Astrocyte (in vitro differentiated cells and primary cell): ENCODE results near the gene GBGT1. TPM values are rescaled to one million over a fixed set of nuclear protein-coding genes. Genes with fewer than 3 reads are reported as not detected.

ENCODE experiments used
- DNase-seq: peaks from one replicate; pipeline ENCODE4 v3.0.0-alpha.2; 2010; ENCODE audit warnings: low read depth
- FAIRE-seq: peaks from 2 replicates; lab custom pipeline; 2011; peaks lifted over from hg19 to GRCh38; lab: Jason Lieb, UNC
- H2AFZ ChIP-seq: 2 replicates; pipeline ENCODE4 v1.6.0; 2012; ENCODE audit warnings: low read depth, low read length, inconsistent platforms
- H3K27ac ChIP-seq: 2 replicates; pipeline ENCODE4 v1.5.1; 2011; ENCODE audit warnings: low read depth, low read length, inconsistent platforms
- H3K27me3 ChIP-seq: 2 replicates; pipeline ENCODE4 v1.6.0; 2011; ENCODE audit warnings: low read length, inconsistent platforms; ENCODE audit not compliant: insufficient read depth
- H3K36me3 ChIP-seq: 2 replicates; pipeline ENCODE4 v1.5.1; 2011; ENCODE audit warnings: low read length, inconsistent platforms; ENCODE audit not compliant: insufficient read depth
- H3K4me1 ChIP-seq: 2 replicates; pipeline ENCODE4 v1.5.1; 2011; ENCODE audit warnings: low read length, inconsistent platforms; ENCODE audit not compliant: insufficient read depth
- H3K4me2 ChIP-seq: 2 replicates; pipeline ENCODE4 v1.6.0; 2012; ENCODE audit warnings: low read length, inconsistent platforms
- H3K4me3 ChIP-seq: 2 replicates; pipeline ENCODE4 v1.5.1; 2011; ENCODE audit warnings: low read depth, mild to moderate bottlenecking, low read length, inconsistent platforms; ENCODE audit not compliant: insufficient read depth
- H3K79me2 ChIP-seq: 2 replicates; pipeline ENCODE4 v1.6.0; 2012; ENCODE audit warnings: mild to moderate bottlenecking, low read length, inconsistent platforms; ENCODE audit not compliant: insufficient read depth
- H3K9ac ChIP-seq: 2 replicates; pipeline ENCODE4 v1.6.0; 2012; ENCODE audit warnings: mild to moderate bottlenecking, low read length, inconsistent platforms
- H3K9me3 ChIP-seq: 2 replicates; pipeline ENCODE4 v1.5.1; 2012; ENCODE audit warnings: low read depth, mild to moderate bottlenecking, low read length, inconsistent platforms; ENCODE audit not compliant: insufficient read depth
- H4K20me1 ChIP-seq: 2 replicates; pipeline ENCODE4 v1.6.0; 2012; ENCODE audit warnings: low read length, inconsistent platforms; ENCODE audit not compliant: insufficient read depth
- H3K27ac Mint-ChIP-seq: one replicate; pipeline ENCODE4 v1.8.0; 2021; ENCODE audit warnings: mild to moderate bottlenecking, mixed read lengths; ENCODE audit not compliant: unreplicated experiment
- H3K27me3 Mint-ChIP-seq: one replicate; pipeline ENCODE4 v1.8.0; 2021; ENCODE audit warnings: low read depth, mixed read lengths; ENCODE audit not compliant: unreplicated experiment
- H3K36me3 Mint-ChIP-seq: one replicate; pipeline ENCODE4 v1.8.0; 2021; ENCODE audit warnings: low read depth, mixed read lengths; ENCODE audit not compliant: unreplicated experiment
- H3K4me1 Mint-ChIP-seq: one replicate; pipeline ENCODE4 v1.8.0; 2021; ENCODE audit warnings: low read depth, mixed read lengths; ENCODE audit not compliant: unreplicated experiment
- H3K4me3 Mint-ChIP-seq: one replicate; pipeline ENCODE4 v1.8.0; 2021; ENCODE audit warnings: mild to moderate bottlenecking, moderate library complexity, mixed read lengths; ENCODE audit not compliant: unreplicated experiment
- H3K9me3 Mint-ChIP-seq: one replicate; pipeline ENCODE4 v1.8.0; 2021; ENCODE audit warnings: mild to moderate bottlenecking, mixed read lengths; ENCODE audit not compliant: unreplicated experiment
- EZH2 ChIP-seq: IDR thresholded peaks from 2 replicates; pipeline ENCODE4 v1.6.1; 2012; ENCODE audit warnings: mild to moderate bottlenecking, low read length, inconsistent platforms; ENCODE audit not compliant: insufficient read depth
- total RNA-seq: library from RNA; stranded (reverse); gene quantifications from 2 replicates; pipeline ENCODE4 v1.2.1, GENCODE V29; 2021
- TF ChIP-seq, protein P1 (sequence below): IDR thresholded peaks from 2 replicates; pipeline ENCODE4 v1.5.1; 2011; ENCODE audit warnings: low read depth, mild to moderate bottlenecking, inconsistent platforms, low read length, moderate library complexity; ENCODE audit not compliant: insufficient read depth

Gene GBGT1
- total RNA-seq, 1 donor from 2014 or later: 8.5 TPM

DNA sequence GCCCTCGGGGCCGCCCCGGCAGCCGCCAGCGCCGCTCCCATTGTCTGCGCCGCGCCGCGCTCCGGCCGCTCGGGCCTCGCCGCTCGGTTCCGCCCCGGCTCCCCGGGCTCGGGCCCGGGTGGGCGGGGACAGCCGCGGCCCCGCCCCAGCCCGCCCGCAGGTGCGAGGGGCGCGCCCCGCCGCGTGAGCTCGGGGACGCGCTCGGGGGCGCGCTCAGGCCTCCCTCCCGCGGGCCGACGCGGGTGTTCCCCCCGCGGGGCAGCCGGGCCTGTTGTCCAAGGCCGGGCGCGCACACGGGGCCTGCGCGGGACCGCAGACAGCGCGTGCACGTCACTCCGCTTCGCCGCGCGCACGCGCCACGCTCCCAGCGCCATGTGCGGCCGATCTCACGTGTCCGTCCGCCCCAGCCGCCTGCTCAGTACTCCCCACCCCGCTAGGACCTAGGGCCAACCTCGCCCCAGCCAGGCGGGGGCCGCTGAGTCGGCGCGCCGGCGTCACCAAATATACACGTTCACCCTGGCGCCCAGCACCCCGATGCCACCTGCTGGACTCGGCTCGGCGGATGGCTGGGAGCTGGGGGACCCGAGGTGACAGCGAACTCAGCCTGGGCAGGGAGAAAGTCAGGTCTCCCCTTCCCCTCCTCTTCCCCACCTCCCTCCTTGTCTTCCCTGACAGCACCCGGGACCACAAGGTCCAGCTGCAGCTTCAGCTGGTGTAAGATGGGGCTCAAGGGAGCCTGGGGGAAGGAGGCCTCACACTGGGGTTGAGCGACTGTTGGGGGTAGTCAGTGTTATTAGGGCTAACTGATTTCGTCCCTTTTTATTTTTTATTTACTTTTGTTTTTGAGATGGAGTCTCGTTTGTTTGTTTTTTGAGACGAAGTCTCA is 14.3 kb downstream of the GBGT1 start:
- H3K4me1 Mint-ChIP-seq: peaks cover 18% of the 10 kb centered on the region
- Histone ChIP-seq H3K4me1 (peaks cover 18% of the 10 kb centered on the region), H3K36me3 (no peaks in the 10 kb centered on the region), H3K9me3 (no peaks in the 10 kb centered on the region), H3K9ac (peak overlapping the region; percentile 89), H4K20me1 (peaks cover 34% of the 10 kb centered on the region), H3K27me3 (no peaks in the 10 kb centered on the region), H2AFZ (peak overlapping the region; percentile 63), H3K79me2 (peaks cover 30% of the 10 kb centered on the region), H3K27ac (no peak overlapping the region), H3K4me3 (peak overlapping the region; percentile 80), H3K4me2 (peak overlapping the region; percentile 98)
- no peaks in the 10 kb centered on the region for H3K27me3 Mint-ChIP-seq
- TF ChIP-seq, protein P1, sequence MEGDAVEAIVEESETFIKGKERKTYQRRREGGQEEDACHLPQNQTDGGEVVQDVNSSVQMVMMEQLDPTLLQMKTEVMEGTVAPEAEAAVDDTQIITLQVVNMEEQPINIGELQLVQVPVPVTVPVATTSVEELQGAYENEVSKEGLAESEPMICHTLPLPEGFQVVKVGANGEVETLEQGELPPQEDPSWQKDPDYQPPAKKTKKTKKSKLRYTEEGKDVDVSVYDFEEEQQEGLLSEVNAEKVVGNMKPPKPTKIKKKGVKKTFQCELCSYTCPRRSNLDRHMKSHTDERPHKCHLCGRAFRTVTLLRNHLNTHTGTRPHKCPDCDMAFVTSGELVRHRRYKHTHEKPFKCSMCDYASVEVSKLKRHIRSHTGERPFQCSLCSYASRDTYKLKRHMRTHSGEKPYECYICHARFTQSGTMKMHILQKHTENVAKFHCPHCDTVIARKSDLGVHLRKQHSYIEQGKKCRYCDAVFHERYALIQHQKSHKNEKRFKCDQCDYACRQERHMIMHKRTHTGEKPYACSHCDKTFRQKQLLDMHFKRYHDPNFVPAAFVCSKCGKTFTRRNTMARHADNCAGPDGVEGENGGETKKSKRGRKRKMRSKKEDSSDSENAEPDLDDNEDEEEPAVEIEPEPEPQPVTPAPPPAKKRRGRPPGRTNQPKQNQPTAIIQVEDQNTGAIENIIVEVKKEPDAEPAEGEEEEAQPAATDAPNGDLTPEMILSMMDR: no peak
- TF ChIP-seq EZH2: no peak
- DNase-seq (peak; percentile 72), FAIRE-seq (no peak)
- H3K36me3 Mint-ChIP-seq: peaks cover 4% of the 10 kb centered on the region
- H3K27ac Mint-ChIP-seq: peak overlapping the region; percentile 26
- H3K4me3 Mint-ChIP-seq: peak overlapping the region; percentile 71
- no peaks in the 10 kb centered on the region for H3K9me3 Mint-ChIP-seq

DNA sequence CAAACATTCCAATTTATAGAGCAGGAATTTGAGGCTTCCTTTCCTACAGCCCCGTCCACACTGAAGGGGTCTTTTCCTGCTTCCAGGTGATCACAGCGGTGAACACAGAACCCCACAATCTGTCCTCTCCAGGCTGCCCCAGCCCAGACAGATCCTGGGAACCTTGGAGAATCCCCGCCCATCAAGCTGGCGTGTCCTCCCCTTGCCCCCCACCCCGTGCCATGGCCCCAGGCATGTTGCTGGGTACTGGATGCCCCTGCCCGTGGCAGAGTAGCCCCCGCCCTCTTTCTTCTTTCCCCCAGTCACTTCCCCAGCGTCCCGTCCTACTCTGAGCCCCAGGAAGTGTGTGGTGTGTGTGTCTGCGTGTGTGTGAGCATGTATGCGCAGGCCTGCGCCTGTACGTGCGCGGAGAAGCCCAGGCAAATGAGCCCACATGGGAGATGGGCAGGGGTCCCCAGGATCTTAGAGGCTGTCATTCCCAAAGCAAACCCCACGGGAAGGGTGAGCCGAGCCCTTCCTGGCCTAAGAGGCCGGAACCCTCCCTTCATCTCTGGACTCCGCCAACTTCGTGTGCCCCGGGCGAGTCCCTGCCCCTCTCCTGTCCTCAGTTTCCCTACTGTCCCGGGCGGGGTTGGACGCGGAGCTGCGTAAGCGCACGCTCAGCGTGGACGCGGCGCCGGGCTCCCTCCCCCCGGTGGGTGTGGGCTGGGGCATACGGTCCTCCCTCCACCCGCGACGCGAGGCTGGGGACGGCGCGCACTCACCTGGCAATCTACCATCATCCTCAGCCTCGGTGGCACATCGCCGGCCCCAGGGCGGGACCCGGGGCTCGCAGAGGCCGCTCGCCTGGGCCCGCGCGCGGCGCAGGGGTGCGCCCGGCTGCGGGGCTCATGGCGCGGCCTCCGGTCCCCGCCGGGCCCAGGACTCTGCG is 15.2 kb downstream of the GBGT1 start:
- Histone ChIP-seq H3K4me1 (peaks cover 24% of the 10 kb centered on the region), H3K27ac (peak overlapping the region; percentile 56), H3K27me3 (no peaks in the 10 kb centered on the region), H3K4me2 (peak overlapping the region; percentile 98), H2AFZ (peak overlapping the region; percentile 87), H3K4me3 (peak overlapping the region; percentile 80), H4K20me1 (peaks cover 41% of the 10 kb centered on the region), H3K79me2 (peaks cover 30% of the 10 kb centered on the region), H3K9me3 (no peaks in the 10 kb centered on the region), H3K9ac (peak overlapping the region; percentile 89), H3K36me3 (no peaks in the 10 kb centered on the region)
- peaks cover 2% of the 10 kb centered on the region for H3K36me3 Mint-ChIP-seq
- peak overlapping the region; percentile 89 for H3K27ac Mint-ChIP-seq
- H3K4me3 Mint-ChIP-seq: peak overlapping the region; percentile 96
- FAIRE-seq: no peak
- H3K27me3 Mint-ChIP-seq: no peaks in the 10 kb centered on the region
- no peak for DNase-seq
- H3K9me3 Mint-ChIP-seq: no peaks in the 10 kb centered on the region
- TF ChIP-seq EZH2: no peak
- TF ChIP-seq, protein P1: no peak
- H3K4me1 Mint-ChIP-seq: peaks cover 21% of the 10 kb centered on the region
